Muscle layer of duodenum (tissue), 2 donors: Measurements from ENCODE around the gene FAM120C.

ENCODE experiments used
- H3K27ac ChIP-seq: one replicate; pipeline ENCODE4 v1.7.0; 2013; ENCODE audit warnings: mild to moderate bottlenecking, low read length
- H3K27me3 ChIP-seq: one replicate; pipeline ENCODE4 v1.7.0; 2013; ENCODE audit warnings: low read depth, mild to moderate bottlenecking, control low read depth, low read length
- H3K36me3 ChIP-seq, 2 donors: one replicate each; pipeline ENCODE4 v1.7.0; 2013; ENCODE audit warnings: low read length in 2 of 2, control low read depth in 1 of 2, mild to moderate bottlenecking in 1 of 2; ENCODE audit not compliant: insufficient read depth in 2 of 2, control insufficient read depth in 1 of 2
- H3K4me1 ChIP-seq, 2 donors: one replicate each; pipeline ENCODE4 v1.7.0; 2013; ENCODE audit warnings: low read length in 2 of 2, mild to moderate bottlenecking in 2 of 2, control low read depth in 1 of 2, moderate library complexity in 1 of 2; ENCODE audit not compliant: insufficient read depth in 2 of 2, control insufficient read depth in 1 of 2
- H3K4me3 ChIP-seq, 2 donors: one replicate each; pipeline ENCODE4 v1.7.0; 2013; ENCODE audit warnings: low read length in 2 of 2, low read depth in 1 of 2, mild to moderate bottlenecking in 1 of 2
- H3K9me3 ChIP-seq, 2 donors: one replicate each; pipeline ENCODE4 v1.7.0; 2013; ENCODE audit warnings: low read length in 2 of 2, control low read depth in 1 of 2, mild to moderate bottlenecking in 1 of 2; ENCODE audit not compliant: control insufficient read depth in 1 of 2
- donor health status: healthy.

Gene FAM120C

DNA sequence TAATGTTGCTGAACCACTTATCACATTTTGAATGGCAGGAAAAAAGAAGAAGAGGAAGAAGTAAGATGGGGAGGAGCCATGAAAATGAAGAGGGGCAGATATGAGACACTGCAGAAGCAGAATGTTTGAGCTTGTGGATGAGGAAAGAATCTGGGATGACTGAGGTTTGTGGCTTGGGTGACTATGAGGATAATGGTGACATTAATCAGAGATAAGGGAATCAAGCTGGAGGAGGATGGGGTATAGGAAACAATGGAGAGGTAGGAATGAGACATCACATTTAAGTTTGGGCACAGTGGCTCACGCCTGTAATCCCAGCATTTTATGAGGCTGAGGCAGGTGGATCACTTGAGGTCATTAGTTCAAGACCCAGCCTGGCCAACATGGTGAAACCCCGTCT lies 119.7 kb downstream of the FAM120C start:
- Histone ChIP-seq H3K9me3 (no peaks in the 10 kb centered on the region), H3K4me3 (no peak overlapping the region), H3K4me1 (no peaks in the 10 kb centered on the region), H3K36me3 (no peaks in the 10 kb centered on the region), H3K27ac (no peak overlapping the region), H3K27me3 (no peaks in the 10 kb centered on the region)

DNA sequence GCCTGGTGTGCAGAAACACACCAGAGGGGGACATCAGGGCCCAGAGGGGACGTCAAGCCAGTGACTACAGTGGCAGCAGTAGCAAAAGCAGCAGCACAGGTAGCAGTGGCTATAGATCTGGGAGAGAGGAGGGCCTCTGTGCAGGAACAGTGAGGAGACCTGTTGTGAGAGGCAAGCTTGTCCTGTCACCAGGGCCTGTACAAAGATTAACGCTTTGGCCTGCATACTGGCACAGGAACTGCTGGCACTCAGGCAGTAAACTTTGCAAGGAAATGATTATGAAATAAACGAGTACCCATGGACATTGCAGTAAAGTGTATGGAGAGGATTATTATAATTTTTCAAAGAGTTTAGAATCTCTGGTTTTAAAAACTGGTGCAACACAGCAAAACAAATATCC lies 133.3 kb downstream of the FAM120C start:
- Histone ChIP-seq H3K36me3 (no peaks in the 10 kb centered on the region), H3K27me3 (no peaks in the 10 kb centered on the region), H3K9me3 (no peaks in the 10 kb centered on the region), H3K4me1 (no peaks in the 10 kb centered on the region), H3K27ac (no peak overlapping the region), H3K4me3 (no peak overlapping the region)

GRCh38 chrX:54048412-54048811 lies 134.6 kb downstream of the FAM120C start:
- H3K27me3 ChIP-seq = no peaks in the 10 kb centered on the region
- H3K36me3 ChIP-seq = no peaks in the 10 kb centered on the region
- H3K27ac ChIP-seq = no peak overlapping the region
- H3K9me3 ChIP-seq = no peaks in the 10 kb centered on the region
- no peaks in the 10 kb centered on the region for H3K4me1 ChIP-seq
- H3K4me3 ChIP-seq = no peak overlapping the region

- no peak overlapping the region for H3K4me3 ChIP-seq
- peaks cover 0 to 3% of the 10 kb centered on the region in 2 donors for H3K4me1 ChIP-seq
- H3K27ac ChIP-seq = no peak overlapping the region
- no peaks in the 10 kb centered on the region for H3K27me3 ChIP-seq
- peaks cover 0 to 8% of the 10 kb centered on the region in 2 donors for H3K36me3 ChIP-seq
- H3K9me3 ChIP-seq = no peaks in the 10 kb centered on the region
These were observed 137.4 kb downstream of the FAM120C start for GRCh38 chrX:54045563-54046228.

DNA sequence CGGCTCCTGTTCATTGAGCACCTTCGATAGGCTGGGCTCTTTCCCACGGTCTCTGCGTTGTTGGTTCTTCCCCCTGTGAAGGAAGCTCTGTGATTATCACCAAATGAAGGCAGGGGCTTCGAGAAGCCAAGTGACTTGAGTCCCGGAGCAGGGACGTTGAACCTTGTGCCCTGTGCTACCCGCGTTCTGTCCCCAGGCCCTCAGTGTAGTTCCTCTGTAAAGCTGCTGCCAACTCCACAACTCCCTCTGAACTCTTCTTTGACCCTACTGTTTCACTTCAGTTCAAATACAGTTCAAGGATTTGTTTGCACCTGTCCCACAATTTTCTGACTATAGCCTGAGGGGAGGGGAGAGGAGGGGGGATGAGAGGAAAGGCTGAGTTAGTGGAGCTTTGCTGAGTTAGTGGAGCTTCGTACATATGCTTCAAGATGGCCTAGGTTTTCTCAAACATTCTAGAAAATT lies 138.1 kb downstream of the FAM120C start:
- Histone ChIP-seq H3K36me3 (peaks cover 0 to 9% of the 10 kb centered on the region in 2 donors), H3K27me3 (no peaks in the 10 kb centered on the region), H3K4me1 (peaks cover 0 to 3% of the 10 kb centered on the region in 2 donors), H3K27ac (peak overlapping the region; percentile 92), H3K9me3 (no peaks in the 10 kb centered on the region), H3K4me3 (peak overlapping the region; percentile 60 to 72)

GRCh38 chrX:54044126-54044876 lies 138.8 kb downstream of the FAM120C start, which contains the start of gene PHF8:
PHF8 (minus strand) TSS chrX:54044473; CDS start chrX:54042728, 1,745 bp downstream.
- Histone ChIP-seq H3K27ac (peak within 1 kb of the TSS; percentile 92), H3K9me3 (no peaks in the 10 kb centered on the region), H3K36me3 (peaks cover 0 to 11% of the 10 kb centered on the region in 2 donors), H3K4me1 (peaks cover 0 to 3% of the 10 kb centered on the region in 2 donors), H3K4me3 (peak within 1 kb of the TSS; percentile 72 to 83), H3K27me3 (no peaks in the 10 kb centered on the region)

- Histone ChIP-seq H3K4me1 (peaks cover 0 to 3% of the 10 kb centered on the region in 2 donors), H3K4me3 (peak overlapping the region; percentile 72 to 83), H3K36me3 (peaks cover 3 to 14% of the 10 kb centered on the region in 2 donors), H3K27me3 (no peaks in the 10 kb centered on the region), H3K27ac (peak overlapping the region; percentile 88), H3K9me3 (no peaks in the 10 kb centered on the region)
These were observed 139.4 kb downstream of the FAM120C start for GRCh38 chrX:54043541-54044125.

DNA sequence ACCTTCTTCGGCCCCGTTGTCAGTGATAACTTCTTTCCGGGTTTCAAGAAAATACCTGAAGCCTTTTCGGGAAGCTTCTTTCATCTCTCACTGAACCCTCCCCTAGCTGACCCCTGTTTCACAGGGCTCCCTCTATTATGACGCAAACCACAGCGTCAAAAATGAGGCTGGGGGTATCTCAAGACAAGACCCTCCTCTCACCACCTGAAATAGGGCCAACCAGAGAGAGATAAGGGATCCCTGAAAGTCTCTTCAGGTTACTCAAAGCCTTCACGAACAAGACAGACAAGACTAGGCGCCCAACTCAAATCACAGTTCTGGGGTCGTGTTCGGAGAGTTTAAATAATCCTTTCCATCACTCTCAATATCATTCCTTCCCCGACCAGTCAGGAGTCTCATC lies 140.0 kb downstream of the FAM120C start:
- H3K4me1 ChIP-seq = peaks cover 0 to 3% of the 10 kb centered on the region in 2 donors
- peak overlapping the region; percentile 88 for H3K27ac ChIP-seq
- H3K9me3 ChIP-seq = no peaks in the 10 kb centered on the region
- no peaks in the 10 kb centered on the region for H3K27me3 ChIP-seq
- peak overlapping the region; percentile 72 to 83 for H3K4me3 ChIP-seq
- peaks cover 3 to 19% of the 10 kb centered on the region in 2 donors for H3K36me3 ChIP-seq

DNA sequence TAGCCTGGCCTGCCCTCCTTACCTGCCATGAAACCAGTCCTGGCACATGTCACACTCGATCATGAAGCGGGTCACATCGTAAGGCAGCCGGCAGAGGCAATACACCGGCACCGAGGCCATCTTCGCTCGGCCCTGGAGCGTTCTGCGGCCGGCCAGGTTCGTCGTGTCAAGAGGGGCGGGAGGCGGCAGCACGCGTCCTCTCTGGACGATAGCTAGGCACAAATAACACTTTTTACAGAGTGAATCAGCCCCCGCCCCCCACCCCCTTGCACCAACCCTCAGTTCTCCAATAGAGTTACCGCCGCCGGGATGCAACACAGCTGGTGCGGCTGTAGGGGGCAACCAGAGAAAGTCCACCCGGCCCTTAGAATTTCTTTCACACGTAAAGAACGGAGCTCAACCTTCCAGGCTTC lies 140.4 kb downstream of the FAM120C start:
- no peak overlapping the region for H3K27ac ChIP-seq

GRCh38 chrX:54030329-54030728 lies 152.7 kb downstream of the FAM120C start:
- H3K27me3 ChIP-seq = no peaks in the 10 kb centered on the region
- H3K9me3 ChIP-seq = no peaks in the 10 kb centered on the region
- no peak overlapping the region for H3K4me3 ChIP-seq
- H3K36me3 ChIP-seq = peaks cover 36 to 38% of the 10 kb centered on the region in 2 donors
- no peak overlapping the region for H3K27ac ChIP-seq
- peaks cover 0 to 3% of the 10 kb centered on the region in 2 donors for H3K4me1 ChIP-seq

More for the DNA sequence above, 140.4 kb downstream of the FAM120C start:
- H3K27me3 ChIP-seq = no peaks in the 10 kb centered on the region
- peaks cover 0 to 3% of the 10 kb centered on the region in 2 donors for H3K4me1 ChIP-seq
- no peaks in the 10 kb centered on the region for H3K9me3 ChIP-seq
- peak overlapping the region; percentile 26 to 72 for H3K4me3 ChIP-seq
- peaks cover 3 to 19% of the 10 kb centered on the region in 2 donors for H3K36me3 ChIP-seq

DNA sequence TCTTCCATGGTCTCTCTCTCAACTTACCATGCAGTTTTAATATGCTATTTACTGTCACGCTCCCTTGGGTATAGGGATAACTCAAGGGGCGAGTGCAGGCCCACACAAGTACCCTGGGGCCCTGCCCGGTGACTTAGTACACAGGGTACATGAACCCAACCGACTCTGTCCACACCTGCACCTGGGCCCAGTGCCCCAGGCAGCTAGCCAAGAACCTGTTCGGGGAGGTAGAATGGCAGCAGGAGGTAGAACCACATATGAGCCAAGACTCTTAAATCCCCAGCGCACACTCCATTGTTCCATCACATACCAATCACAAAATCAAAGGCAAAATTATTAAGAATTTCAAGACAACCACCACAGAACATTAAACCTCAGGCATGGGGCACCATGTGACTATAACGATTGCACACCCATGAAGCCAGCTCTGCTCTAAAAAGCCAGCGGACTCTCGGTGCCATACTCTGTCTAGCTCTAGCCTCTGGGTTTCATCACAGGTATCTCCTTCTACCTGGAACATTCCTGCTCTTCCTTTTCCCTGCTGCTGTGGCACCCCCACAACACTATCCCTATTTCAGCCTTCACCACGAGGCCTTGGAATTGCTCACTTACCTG lies 153.4 kb downstream of the FAM120C start:
- Histone ChIP-seq H3K9me3 (no peaks in the 10 kb centered on the region), H3K4me1 (peaks cover 0 to 3% of the 10 kb centered on the region in 2 donors), H3K27me3 (no peaks in the 10 kb centered on the region), H3K36me3 (peaks cover 36 to 37% of the 10 kb centered on the region in 2 donors), H3K27ac (no peak overlapping the region), H3K4me3 (no peak overlapping the region)
